ENCODE measurements around the gene LPAR5.

The LPAR5 gene

GRCh38 chr12:6638305-6638704, 2.5 kb upstream of the LPAR5 start:
- no peak for DNase-seq (ENCODE audit: low read depth)

- DNase-seq (ENCODE audit: low read depth), result no peak
Measured at GRCh38 chr12:6635375-6635855, 344 bp downstream of the LPAR5 start.

GRCh38 chr12:6632026-6632983, 3.5 kb downstream of the LPAR5 start:
- no peak for DNase-seq (ENCODE audit: low read depth)

- no peak for DNase-seq (ENCODE audit: low read depth)
Measured at GRCh38 chr12:6631549-6631961, 4.2 kb downstream of the LPAR5 start.

- no peak for DNase-seq (ENCODE audit: low read depth)
Measured at GRCh38 chr12:6630736-6631135, 5.0 kb downstream of the LPAR5 start.

- DNase-seq (ENCODE audit: low read depth), result no peak
Measured at GRCh38 chr12:6627616-6628015, 8.1 kb downstream of the LPAR5 start.

- DNase-seq (ENCODE audit: low read depth), result no peak
Measured at GRCh38 chr12:6626654-6627283, 9.0 kb downstream of the LPAR5 start.

GRCh38 chr12:6620885-6621274, 14.9 kb downstream of the LPAR5 start:
- DNase-seq (ENCODE audit: low read depth), result no peak

GRCh38 chr12:6620137-6620884, 15.4 kb downstream of the LPAR5 start:
- no peak for DNase-seq (ENCODE audit: low read depth)

GRCh38 chr12:6618483-6619225, 17.1 kb downstream of the LPAR5 start:
- DNase-seq (ENCODE audit: low read depth), result no peak

- DNase-seq (ENCODE audit: low read depth), result no peak
Measured at GRCh38 chr12:6615802-6616201, 20.0 kb downstream of the LPAR5 start.

- DNase-seq (ENCODE audit: low read depth), result no peak
Measured at GRCh38 chr12:6614513-6615172, 21.1 kb downstream of the LPAR5 start.

GRCh38 chr12:6613776-6614512, 21.8 kb downstream of the LPAR5 start:
- DNase-seq (ENCODE audit: low read depth), result no peak

- no peak for DNase-seq (ENCODE audit: low read depth)
Measured at GRCh38 chr12:6613015-6613775, 22.6 kb downstream of the LPAR5 start.

- no peak for DNase-seq (ENCODE audit: low read depth)
Measured at GRCh38 chr12:6612652-6613014, 23.1 kb downstream of the LPAR5 start.

GRCh38 chr12:6612247-6612646, 23.5 kb downstream of the LPAR5 start:
- DNase-seq (ENCODE audit: low read depth), result peak; percentile 33

- no peak for DNase-seq (ENCODE audit: low read depth)
Measured at GRCh38 chr12:6608592-6609281, 27.0 kb downstream of the LPAR5 start.

GRCh38 chr12:6607751-6608591, 27.8 kb downstream of the LPAR5 start:
- DNase-seq (ENCODE audit: low read depth), result peak; percentile 62
